Melanocyte of skin (primary cell): Measurements from ENCODE around the gene ZNF630. TPM values are rescaled to one million over a fixed set of nuclear protein-coding genes. Genes with fewer than 3 reads are reported as not detected.

ENCODE experiments used
- total RNA-seq, 2 donors: library from RNA; depleted of rRNA; stranded (reverse); fragments of >200 nt; gene quantifications; 2 replicates each; pipeline ENCODE4 v1.2.3, GENCODE V29; 2012

Gene ZNF630
- total RNA-seq = under 1 TPM; under 0.01 to 0.33 TPM

GRCh38 chrX:48071064-48071985, at the start of gene ZNF630:
TSS of gene ZNF630 (minus strand) at chrX:48071640. CDS start at chrX:48066886, 4,754 bp downstream.

Other genes starting within 250 kb of the ZNF630 start
- 1 to 10 TPM; 4.5 to 6.7 TPM for gene ZNF81, start 234.7 kb downstream of the ZNF630 start, total RNA-seq
- gene ZNF182, start 67.7 kb downstream of the ZNF630 start, total RNA-seq = 1 to 10 TPM; 3.4 to 4.0 TPM
- gene SPACA5, start 64.7 kb downstream of the ZNF630 start, total RNA-seq = not detected
- not detected for gene SPACA5B, start 59.0 kb upstream of the ZNF630 start, total RNA-seq
- gene SSX5, start 125.2 kb upstream of the ZNF630 start, total RNA-seq = not detected
- under 1 TPM; under 0.01 to 0.34 TPM for gene SSX1, start 183.8 kb upstream of the ZNF630 start, total RNA-seq